PC-3 (cell line): ENCODE results near the gene GAGE10. TPM values are rescaled to one million over a fixed set of nuclear protein-coding genes. Genes with fewer than 3 reads are reported as not detected.
"Not testable (repeated sequence)": the region's sequence is repeated elsewhere in the genome, so short reads cannot be mapped to it uniquely, and the experiment has no call there.

ENCODE experiments used
- ATAC-seq: fragments of 200-7000 bp; cut with Tn5 transposase; 2 replicates; pipeline ENCODE4 v1.9.1; 2020; ENCODE audit warnings: mild to moderate bottlenecking, moderate library complexity
- BruUV-seq: library from RNA; stranded (reverse); fragments of 400-500 nt; replicated peaks from 2 replicates; lab custom pipeline; 2021; lab: Mats Ljungman, UMichigan
- CTCF ChIA-PET: fragments of 300-600 bp; sonication (Branson Sonifier 250); formaldehyde crosslinking; loops from one replicate; lab custom pipeline; 2022; ENCODE audit warnings: antibody characterized with exemption; lab: Charles Lee
- POLR2A ChIA-PET: fragments of 300-600 bp; sonication (Branson Sonifier 250); formaldehyde crosslinking; loops from one replicate; lab custom pipeline; 2022; ENCODE audit warnings: antibody characterized with exemption; ENCODE audit not compliant: unreplicated experiment; lab: Charles Lee
- DNase-seq: peaks from one replicate; pipeline ENCODE4 v3.0.0-alpha.2; 2015
- H2AFZ ChIP-seq: fragments of 300-600 bp; sonication (generic); 2 replicates; pipeline ENCODE4 v1.6.0; 2016; ENCODE audit warnings: antibody characterized with exemption, low read length
- H3F3A ChIP-seq: fragments of 300-600 bp; sonication (generic); one replicate; pipeline ENCODE4 v1.6.0; 2017; ENCODE audit warnings: antibody characterized with exemption, low read length, control low read depth, mild to moderate bottlenecking; ENCODE audit not compliant: unreplicated experiment
- H3K27ac ChIP-seq: fragments of 300-600 bp; sonication (generic); 2 replicates; pipeline ENCODE4 v1.5.1; 2016; ENCODE audit warnings: mild to moderate bottlenecking, low read length
- H3K27me3 ChIP-seq: fragments of 300-600 bp; sonication (generic); 2 replicates; pipeline ENCODE4 v1.6.1; 2016; ENCODE audit warnings: low read length, mixed read lengths
- H3K36me3 ChIP-seq: fragments of 300-600 bp; sonication (generic); 2 replicates; pipeline ENCODE4 v1.6.1; 2016; ENCODE audit warnings: low read depth, mixed run types, low read length, mixed read lengths
- H3K4me1 ChIP-seq: fragments of 300-600 bp; sonication (generic); 2 replicates; pipeline ENCODE4 v1.5.1; 2016; ENCODE audit warnings: low read length; ENCODE audit not compliant: insufficient read depth
- H3K4me2 ChIP-seq: fragments of 300-600 bp; sonication (generic); 2 replicates; pipeline ENCODE4 v1.6.0; 2016; ENCODE audit warnings: low read length
- H3K4me3 ChIP-seq: fragments of 300-600 bp; sonication (generic); 2 replicates; pipeline ENCODE4 v1.5.1; 2016; ENCODE audit warnings: mild to moderate bottlenecking, low read length, mixed read lengths
- H3K79me2 ChIP-seq: fragments of 300-600 bp; sonication (generic); 2 replicates; pipeline ENCODE4 v1.6.1; 2017; ENCODE audit warnings: low read length, mixed read lengths
- H3K9ac ChIP-seq: fragments of 300-600 bp; sonication (generic); 2 replicates; pipeline ENCODE4 v1.6.0; 2016; ENCODE audit warnings: mild to moderate bottlenecking, low read length
- H3K9me2 ChIP-seq: fragments of 300-600 bp; sonication (generic); replicated peaks from 2 replicates; pipeline ENCODE4 v1.6.1; 2016; ENCODE audit warnings: mixed run types, low read length, mixed read lengths
- H3K9me3 ChIP-seq: fragments of 300-600 bp; sonication (generic); 2 replicates; pipeline ENCODE4 v1.6.1; 2016; ENCODE audit warnings: low read length, mixed read lengths
- H4K20me1 ChIP-seq: fragments of 300-600 bp; sonication (generic); 2 replicates; pipeline ENCODE4 v1.6.1; 2016; ENCODE audit warnings: low read length, mixed read lengths
- CTCF ChIP-seq: fragments of 300-600 bp; sonication (generic); conservative IDR thresholded peaks from 2 replicates; pipeline ENCODE4 v1.5.1; 2017; ENCODE audit warnings: antibody characterized with exemption, low read depth, mild to moderate bottlenecking, low read length
- EZH2 ChIP-seq: fragments of 300-600 bp; sonication (generic); IDR thresholded peaks from one replicate; pipeline ENCODE4 v1.6.1; 2017; ENCODE audit warnings: antibody characterized with exemption, mild to moderate bottlenecking, low read length; ENCODE audit not compliant: unreplicated experiment
- EZH2phosphoT487 ChIP-seq: fragments of 300-600 bp; sonication (generic); IDR thresholded peaks from 2 replicates; pipeline ENCODE4 v1.6.1; 2018; ENCODE audit warnings: mild to moderate bottlenecking, antibody characterized with exemption, low read length, borderline replicate concordance
- intact Hi-C: fragments of 100-400 bp; cut with micrococcal nuclease; formaldehyde crosslinking; loops from 2 replicates; pipeline ENCODE4 v1.9.0; 2023
- total RNA-seq: library from RNA; depleted of rRNA; stranded (reverse); fragments of >200 nt; gene quantifications from 2 replicates; pipeline ENCODE4 v1.2.3, GENCODE V29; 2014

Gene GAGE10
- total RNA-seq, 1 experiment from 2014 or later, result not detected

- BruUV-seq, result no TSS peak
- CTCF ChIA-PET, result no interaction called here
These were observed 2.7 kb upstream of the GAGE10 start for GRCh38 chrX:49300703-49301102.

DNA sequence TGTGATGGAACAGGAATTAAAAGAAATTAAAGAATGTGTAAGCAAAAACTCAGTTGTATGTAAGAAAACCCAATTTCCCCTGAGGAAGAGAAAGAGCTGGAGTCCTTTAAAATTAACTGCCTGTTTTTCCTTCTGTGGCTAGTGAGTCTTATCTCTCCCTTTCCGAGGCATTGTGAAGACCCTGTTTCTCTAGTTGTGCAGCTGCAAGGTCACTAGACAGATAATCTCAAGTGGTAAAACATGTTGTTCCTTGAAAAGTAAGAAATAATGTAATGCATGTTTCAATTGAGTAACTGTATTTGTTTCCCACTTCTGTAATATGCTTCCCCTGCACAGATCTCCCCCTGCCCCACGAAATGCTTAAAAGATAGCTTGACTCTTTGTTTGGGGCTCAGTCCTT lies 4.3 kb downstream of the GAGE10 start:
- H3K9me2 ChIP-seq, CTCF ChIA-PET, DNase-seq, H3K79me2 ChIP-seq, H3K27me3 ChIP-seq, H3K9ac ChIP-seq, ATAC-seq, H3K27ac ChIP-seq, BruUV-seq, H3K36me3 ChIP-seq, POLR2A ChIA-PET, intact Hi-C loops, H3F3A ChIP-seq, H3K4me3 ChIP-seq, H3K9me3 ChIP-seq, H3K4me2 ChIP-seq, H2AFZ ChIP-seq, H4K20me1 ChIP-seq: not testable (repeated sequence)
- H3K4me1 ChIP-seq, result peaks cover 11% of the 10 kb centered on the region; the same call in 1 of the 2 replicates

More at GRCh38 chrX:49300703-49301102, 2.7 kb upstream of the GAGE10 start:
- POLR2A ChIA-PET, result no interaction called here
- H3K27me3 ChIP-seq, result no peaks in the 10 kb centered on the region; the same call in 1 of the 2 replicates
- no peak for DNase-seq
- no peaks in the 10 kb centered on the region for H3K4me1 ChIP-seq
- TF ChIP-seq EZH2phosphoT487 (no peak), CTCF (no peak), EZH2 (no peak)
- no peaks in the 10 kb centered on the region for H3K9me3 ChIP-seq
- no peaks in the 10 kb centered on the region for H3K9me2 ChIP-seq
- no peak overlapping the region for H3K4me2 ChIP-seq
- intact Hi-C loops, result no loop called here
- H4K20me1 ChIP-seq, result no peaks in the 10 kb centered on the region
- no peak overlapping the region for H3K4me3 ChIP-seq
- no peaks in the 10 kb centered on the region for H3F3A ChIP-seq
- no peak overlapping the region for H3K9ac ChIP-seq
- H3K79me2 ChIP-seq, result no peaks in the 10 kb centered on the region
- no peak for ATAC-seq
- H3K27ac ChIP-seq, result no peak overlapping the region
- H2AFZ ChIP-seq, result no peak overlapping the region
- H3K36me3 ChIP-seq, result no peaks in the 10 kb centered on the region

DNA sequence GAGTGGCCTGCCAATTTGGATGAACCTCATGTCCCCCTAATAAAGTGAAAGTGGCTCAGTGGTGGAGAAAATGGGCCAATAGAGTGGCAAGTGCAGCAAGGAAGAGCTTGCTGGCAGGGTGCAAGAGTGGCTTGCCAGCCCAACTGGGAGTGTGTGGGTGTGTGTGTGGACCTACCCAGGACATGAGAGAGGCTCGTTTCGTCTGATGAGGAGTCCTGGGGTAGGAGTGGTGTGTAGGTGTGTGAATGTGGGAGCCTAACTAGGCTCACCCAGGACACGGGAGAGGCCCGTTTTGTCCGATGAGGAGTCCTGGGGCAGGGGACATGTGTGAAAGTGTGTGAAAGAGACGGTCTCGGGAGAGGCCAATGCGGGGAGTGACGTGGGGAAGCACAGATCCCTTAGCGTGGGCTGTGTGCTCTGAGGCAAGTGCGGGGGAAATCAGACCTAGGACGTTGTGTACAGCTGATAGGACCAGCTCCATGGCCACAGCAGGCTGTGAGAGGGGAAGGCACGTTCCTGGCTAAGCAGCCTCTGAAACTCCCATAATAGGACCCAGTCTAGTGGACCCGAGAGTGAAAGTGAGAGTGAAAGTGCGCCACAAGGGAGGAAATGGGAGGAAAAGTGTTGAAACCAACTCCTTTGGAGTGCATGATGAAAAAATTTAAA lies 5.3 kb downstream of the GAGE10 start:
- Histone ChIP-seq H3K79me2 (no peaks in the 10 kb centered on the region), H2AFZ (peak overlapping the region; percentile 90; the same call in 1 of the 2 replicates), H3K4me1 (peaks cover 11% of the 10 kb centered on the region; the same call in 1 of the 2 replicates), H3K27ac (no peak overlapping the region), H3K9ac (no peak overlapping the region), H3K4me3 (peak overlapping the region; percentile 62), H3K27me3 (peaks cover 3% of the 10 kb centered on the region), H3K9me2 (no peaks in the 10 kb centered on the region), H3K4me2 (peak overlapping the region; percentile 87), H3K9me3 (no peaks in the 10 kb centered on the region), H3K36me3 (no peaks in the 10 kb centered on the region), H4K20me1 (no peaks in the 10 kb centered on the region), H3F3A (no peaks in the 10 kb centered on the region)
- no peak for DNase-seq
- intact Hi-C loops, result no loop called here
- ATAC-seq, result no peak; the same call in 1 of the 2 replicates
- CTCF ChIA-PET, result no interaction called here
- POLR2A ChIA-PET, result no interaction called here
- no TSS peak for BruUV-seq
- TF ChIP-seq EZH2phosphoT487 (no peak), CTCF (no peak), EZH2 (no peak)
